Cardiac muscle cell (in vitro differentiated cells and primary cell): ENCODE data around the gene CFAP107. TPM values are rescaled to one million over a fixed set of nuclear protein-coding genes. Genes with fewer than 3 reads are reported as not detected.

Experiments used
- DNase-seq, 2 donors: peaks; one replicate each; pipeline versions ENCODE4 v3.0.0 to v3.0.0-alpha.2; 2010 to 2017; ENCODE audit warnings: low read depth in 1 of 2, low spot score in 1 of 2
- H3K27ac ChIP-seq: fragments of 200-600 bp; sonication (generic); 2 replicates; pipeline ENCODE4 v1.5.1; 2016
- H3K27me3 ChIP-seq: fragments of 200-600 bp; sonication (generic); 2 replicates; pipeline ENCODE4 v1.6.0; 2016; ENCODE audit warnings: control low read depth
- H3K36me3 ChIP-seq: fragments of 200-600 bp; sonication (generic); 2 replicates; pipeline ENCODE4 v1.5.1; 2016; ENCODE audit warnings: control low read depth
- H3K4me1 ChIP-seq: fragments of 200-600 bp; sonication (generic); 2 replicates; pipeline ENCODE4 v1.8.1; 2017; ENCODE audit warnings: low read depth, mild to moderate bottlenecking, mixed run types
- H3K4me3 ChIP-seq: fragments of 200-600 bp; sonication (generic); 2 replicates; pipeline ENCODE4 v1.5.1; 2016; ENCODE audit warnings: mild to moderate bottlenecking
- H3K9me3 ChIP-seq: fragments of 200-600 bp; sonication (generic); 2 replicates; pipeline ENCODE4 v1.5.1; 2017; ENCODE audit warnings: low read depth, mild to moderate bottlenecking, control low read depth
- CTCF ChIP-seq: IDR thresholded peaks from 2 replicates; pipeline ENCODE4 v1.5.1; 2012; ENCODE audit warnings: low read depth, mild to moderate bottlenecking, low read length
- polyA plus RNA-seq: library from polyadenylated mRNA; unstranded; fragments of >200 nt; fragmentation: Nextera tagmentation; extraction: Ambion mirVana; gene quantifications from 2 replicates; pipeline ENCODE4 v1.2.1, GENCODE V29; 2016
- total RNA-seq: library from RNA; depleted of rRNA; stranded (reverse); fragments of >200 nt; gene quantifications from 2 replicates; pipeline ENCODE4 v1.2.3, GENCODE V29; 2016

CFAP107 gene
- total and polyA plus RNA-seq, 2 experiments from 2014 or later, result not detected

GRCh38 chr1:12763479-12763878 lies 17.5 kb downstream of the CFAP107 start:
- no peak for DNase-seq
- Histone ChIP-seq H3K27me3 (no peaks in the 10 kb centered on the region), H3K9me3 (no peaks in the 10 kb centered on the region), H3K4me1 (no peaks in the 10 kb centered on the region), H3K4me3 (no peak overlapping the region), H3K36me3 (no peaks in the 10 kb centered on the region), H3K27ac (no peak overlapping the region)
- TF ChIP-seq CTCF, result no peak

GRCh38 chr1:12764016-12764415 lies 18.0 kb downstream of the CFAP107 start:
- H3K27ac ChIP-seq, result no peak overlapping the region
- H3K4me3 ChIP-seq, result no peak overlapping the region
- H3K4me1 ChIP-seq, result no peaks in the 10 kb centered on the region
- no peaks in the 10 kb centered on the region for H3K9me3 ChIP-seq
- DNase-seq, result no peak
- H3K27me3 ChIP-seq, result no peaks in the 10 kb centered on the region
- no peaks in the 10 kb centered on the region for H3K36me3 ChIP-seq
- TF ChIP-seq CTCF, result no peak

- Histone ChIP-seq H3K27me3 (no peaks in the 10 kb centered on the region), H3K27ac (no peak overlapping the region), H3K4me3 (no peak overlapping the region), H3K36me3 (no peaks in the 10 kb centered on the region), H3K9me3 (no peaks in the 10 kb centered on the region), H3K4me1 (no peaks in the 10 kb centered on the region)
- no peak for TF ChIP-seq CTCF
- DNase-seq, result no peak
Measured at GRCh38 chr1:12769031-12769430, 23.0 kb downstream of the CFAP107 start.

- Histone ChIP-seq H3K27ac (no peak overlapping the region), H3K9me3 (no peaks in the 10 kb centered on the region), H3K4me3 (no peak overlapping the region), H3K4me1 (no peaks in the 10 kb centered on the region), H3K36me3 (no peaks in the 10 kb centered on the region), H3K27me3 (no peaks in the 10 kb centered on the region)
- no peak for TF ChIP-seq CTCF
- no peak for DNase-seq
Measured at GRCh38 chr1:12769976-12770505, 24.0 kb downstream of the CFAP107 start.

GRCh38 chr1:12770620-12771019 lies 24.6 kb downstream of the CFAP107 start:
- no peak overlapping the region for H3K27ac ChIP-seq
- no peaks in the 10 kb centered on the region for H3K4me1 ChIP-seq
- H3K36me3 ChIP-seq, result no peaks in the 10 kb centered on the region
- H3K4me3 ChIP-seq, result no peak overlapping the region
- H3K27me3 ChIP-seq, result no peaks in the 10 kb centered on the region
- H3K9me3 ChIP-seq, result no peaks in the 10 kb centered on the region
- TF ChIP-seq CTCF, result no peak
- no peak for DNase-seq

GRCh38 chr1:12771186-12771585 lies 25.2 kb downstream of the CFAP107 start:
- Histone ChIP-seq H3K27me3 (no peaks in the 10 kb centered on the region), H3K27ac (no peak overlapping the region), H3K4me3 (no peak overlapping the region), H3K36me3 (no peaks in the 10 kb centered on the region), H3K4me1 (no peaks in the 10 kb centered on the region), H3K9me3 (no peaks in the 10 kb centered on the region)
- DNase-seq, result no peak
- no peak for TF ChIP-seq CTCF
